HK-2 (cell line): ENCODE measurements around the gene SERAC1.
"Not testable (repeated sequence)": the region's sequence is repeated elsewhere in the genome, so short reads cannot be mapped to it uniquely, and the experiment has no call there.

Source experiments
- DNase-seq: peaks from one replicate; pipeline ENCODE4 v3.0.0-alpha.2; 2018; ENCODE audit not compliant: unreplicated experiment

The SERAC1 gene

GRCh38 chr6:158174514-158174913, 6.5 kb upstream of the SERAC1 start:
- no peak for DNase-seq

GRCh38 chr6:158174024-158174423, 6.0 kb upstream of the SERAC1 start:
- DNase-seq: no peak

GRCh38 chr6:158172001-158172400, 3.9 kb upstream of the SERAC1 start:
- no peak for DNase-seq

- DNase-seq: no peak
These were observed 2.6 kb upstream of the SERAC1 start for GRCh38 chr6:158170656-158171081.

GRCh38 chr6:158169634-158170033, 1.6 kb upstream of the SERAC1 start:
- not testable (repeated sequence) for DNase-seq

- DNase-seq: no peak
These were observed 2.1 kb downstream of the SERAC1 start for GRCh38 chr6:158165919-158166416.

- no peak for DNase-seq
These were observed 3.4 kb downstream of the SERAC1 start for GRCh38 chr6:158164579-158165170.

- DNase-seq: no peak
These were observed 6.4 kb downstream of the SERAC1 start for GRCh38 chr6:158161566-158162254.

- DNase-seq: no peak
These were observed 7.0 kb downstream of the SERAC1 start for GRCh38 chr6:158160932-158161539.

- no peak for DNase-seq
These were observed 9.3 kb downstream of the SERAC1 start for GRCh38 chr6:158158748-158159147.

- DNase-seq: no peak
These were observed 9.9 kb downstream of the SERAC1 start for GRCh38 chr6:158158123-158158522.

- no peak for DNase-seq
These were observed 10.8 kb downstream of the SERAC1 start for GRCh38 chr6:158157064-158157764.

- DNase-seq: no peak
These were observed 13.2 kb downstream of the SERAC1 start for GRCh38 chr6:158154816-158155215.

- no peak for DNase-seq
These were observed 14.5 kb downstream of the SERAC1 start for GRCh38 chr6:158153576-158153975.

GRCh38 chr6:158152659-158153058, 15.4 kb downstream of the SERAC1 start:
- no peak for DNase-seq

GRCh38 chr6:158152025-158152424, 16.0 kb downstream of the SERAC1 start:
- DNase-seq: not testable (repeated sequence)

GRCh38 chr6:158150701-158151100, 17.4 kb downstream of the SERAC1 start:
- no peak for DNase-seq

- no peak for DNase-seq
These were observed 18.4 kb downstream of the SERAC1 start for GRCh38 chr6:158149641-158150040.

GRCh38 chr6:158143700-158144099, 24.4 kb downstream of the SERAC1 start:
- DNase-seq: no peak

- DNase-seq: no peak
These were observed 25.3 kb downstream of the SERAC1 start for GRCh38 chr6:158142789-158143188.

GRCh38 chr6:158131926-158132325, 36.1 kb downstream of the SERAC1 start:
- DNase-seq: no peak

- DNase-seq: no peak
These were observed 42.8 kb downstream of the SERAC1 start for GRCh38 chr6:158125271-158125670.
